Activated CD8-positive, alpha-beta memory T cell treated with anti-CD3 and anti-CD28 coated beads for 48 hours (primary cell): ENCODE data around the gene LKAAEAR1.
"Not testable (repeated sequence)": the region's sequence is repeated elsewhere in the genome, so short reads cannot be mapped to it uniquely, and the experiment has no call there.

ENCODE experiments used
- DNase-seq, 3 experiments: peaks; one replicate each; pipeline ENCODE4 v3.0.0-alpha.2; 2020; ENCODE audit warnings: low read depth in 2 of 3, low spot score in 2 of 3

The LKAAEAR1 gene

GRCh38 chr20:64099086-64099786 lies 15.0 kb upstream of the LKAAEAR1 start:
- no peak for DNase-seq

- DNase-seq, result no peak
Measured at GRCh38 chr20:64098471-64099013, 14.3 kb upstream of the LKAAEAR1 start.

DNA sequence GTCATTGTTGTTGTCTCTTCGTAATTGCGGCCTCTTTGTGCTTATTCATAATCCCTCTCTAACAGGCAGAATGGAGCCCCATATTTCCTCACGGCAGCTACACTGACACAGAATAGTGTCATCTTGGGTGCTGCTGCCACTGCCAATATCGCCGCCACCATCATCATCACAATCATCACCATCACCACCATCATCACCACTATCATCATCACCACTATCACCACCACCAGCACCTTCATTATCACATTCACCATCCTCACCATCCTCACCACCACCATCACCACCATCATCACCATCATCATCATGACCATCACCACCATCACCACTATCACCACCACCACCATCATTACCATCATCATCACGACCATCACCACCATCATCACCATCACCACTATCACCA lies 12.3 kb upstream of the LKAAEAR1 start:
- DNase-seq, result no peak

DNA sequence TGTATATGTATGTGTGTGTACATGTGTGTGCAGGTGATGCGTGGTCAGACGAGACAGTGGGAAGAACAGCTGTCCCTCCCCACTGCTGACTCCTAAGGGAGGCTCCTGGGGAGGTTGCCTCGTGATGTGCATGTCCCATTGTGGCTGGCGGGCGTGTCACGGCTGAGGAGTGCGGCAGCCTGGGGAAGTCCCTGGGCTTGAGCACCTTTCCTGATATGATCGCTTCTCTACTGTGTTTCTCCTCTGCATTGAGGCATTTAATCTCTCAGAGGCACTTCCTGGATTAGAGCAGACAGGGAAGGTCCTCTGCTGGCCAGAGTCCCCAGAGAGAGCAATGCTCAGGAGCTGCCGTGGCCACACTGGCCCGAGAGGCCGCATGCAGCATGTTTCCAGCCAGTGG lies 11.7 kb upstream of the LKAAEAR1 start:
- DNase-seq, result no peak

- DNase-seq, result no peak
Measured at GRCh38 chr20:64095455-64095854, 11.3 kb upstream of the LKAAEAR1 start.

- no peak for DNase-seq
Measured at GRCh38 chr20:64093013-64093503, 8.9 kb upstream of the LKAAEAR1 start.

DNA sequence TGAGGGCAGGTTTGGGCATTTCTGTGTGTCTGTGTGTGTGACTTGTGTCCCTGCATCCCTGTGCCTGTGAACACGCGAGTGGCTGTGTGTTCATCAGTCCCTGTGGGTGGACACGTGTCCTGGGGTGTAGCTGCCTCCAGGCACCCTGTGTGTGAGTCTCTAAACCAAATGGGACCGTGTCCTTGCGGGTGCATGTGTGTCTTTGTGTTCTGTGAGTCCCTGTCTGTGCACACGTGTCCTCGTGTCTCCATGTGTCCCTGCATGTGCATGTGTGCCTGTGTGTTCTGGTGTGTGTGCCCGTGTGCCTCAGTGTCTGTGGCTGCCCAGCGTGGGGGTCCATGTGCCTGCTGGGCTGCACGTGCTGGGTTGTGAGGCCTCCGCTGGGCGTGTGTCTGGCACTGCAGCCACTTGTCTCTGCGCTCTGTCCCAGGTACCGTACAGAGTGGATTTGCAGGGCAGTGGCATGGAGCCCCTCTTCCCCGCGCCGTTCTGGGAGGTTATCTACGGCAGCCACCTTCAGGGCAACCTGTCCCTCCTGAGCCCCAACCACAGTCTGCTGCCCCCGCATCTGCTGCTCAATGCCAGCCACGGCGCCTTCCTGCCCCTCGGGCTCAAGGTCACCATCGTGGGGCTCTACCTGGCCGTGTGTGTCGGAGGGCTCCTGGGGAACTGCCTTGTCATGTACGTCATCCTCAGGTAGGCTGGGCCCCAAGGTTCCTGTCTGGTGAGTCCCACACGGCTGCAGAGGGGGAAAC lies 8.2 kb upstream of the LKAAEAR1 start:
- DNase-seq, result no peak

DNA sequence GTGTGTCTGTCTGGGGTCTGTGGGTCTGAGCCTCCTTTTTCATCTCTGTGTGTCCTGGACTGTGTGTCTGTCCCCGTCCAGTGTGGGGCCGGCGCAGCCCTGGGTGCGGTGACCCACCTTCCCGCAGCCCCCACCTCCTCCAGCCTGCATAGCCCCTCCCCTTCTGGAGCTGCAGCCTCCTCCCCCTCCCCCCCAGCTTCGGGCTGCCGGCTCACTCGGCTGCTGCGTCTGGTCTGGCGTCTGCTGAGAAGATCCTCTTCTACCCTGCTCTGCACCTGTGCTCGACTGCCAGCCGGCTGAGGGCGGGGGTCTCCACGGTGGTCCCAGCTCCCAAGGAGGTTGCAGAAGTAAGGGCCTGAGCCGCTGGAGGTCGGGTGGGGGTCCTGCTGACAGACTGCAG lies 7.6 kb upstream of the LKAAEAR1 start:
- DNase-seq, result no peak

- DNase-seq, result no peak
Measured at GRCh38 chr20:64091340-64091739, 7.1 kb upstream of the LKAAEAR1 start.

DNA sequence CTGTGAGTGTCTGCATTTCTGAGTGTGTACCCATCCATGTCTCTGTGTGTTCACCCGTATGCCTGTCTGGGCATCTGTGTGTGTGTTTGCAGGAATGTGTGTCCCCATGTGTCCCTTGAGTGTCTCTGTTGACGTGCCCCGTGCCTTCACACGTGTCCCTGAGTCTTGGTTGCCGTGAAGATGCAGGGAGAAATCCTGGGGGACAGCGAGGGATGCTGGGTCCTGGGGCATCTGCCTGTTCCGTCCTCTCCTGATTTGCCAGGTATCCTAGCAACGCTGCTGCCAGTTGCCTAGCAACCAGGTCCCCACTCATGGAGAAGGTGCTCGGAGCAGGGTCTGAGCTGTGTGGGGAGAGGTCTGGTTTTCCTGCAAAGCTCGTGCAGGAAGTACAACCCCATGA lies 6.0 kb upstream of the LKAAEAR1 start:
- no peak for DNase-seq

DNA sequence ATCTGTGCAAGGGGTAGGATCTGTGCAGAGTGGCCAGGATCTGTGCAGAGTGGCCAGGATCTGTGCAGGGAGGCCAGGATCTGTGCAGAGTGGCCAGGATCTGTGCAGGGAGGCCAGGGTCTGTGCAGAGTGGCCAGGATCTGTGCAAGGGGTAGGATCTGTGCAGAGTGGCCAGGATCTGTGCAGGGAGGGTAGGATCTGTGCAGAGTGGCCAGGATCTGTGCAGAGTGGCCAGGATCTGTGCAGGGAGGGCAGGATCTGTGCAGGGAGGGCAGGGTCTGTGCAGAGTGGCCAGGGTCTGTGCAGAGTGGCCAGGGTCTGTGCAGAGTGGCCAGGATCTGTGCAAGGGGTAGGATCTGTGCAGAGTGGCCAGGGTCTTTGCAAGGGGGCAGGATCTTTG lies 4.4 kb upstream of the LKAAEAR1 start:
- DNase-seq, result not testable (repeated sequence)

GRCh38 chr20:64087226-64087825 lies 3.1 kb upstream of the LKAAEAR1 start:
- DNase-seq, result not testable (repeated sequence)

GRCh38 chr20:64086801-64087200 lies 2.6 kb upstream of the LKAAEAR1 start:
- DNase-seq, result no peak

DNA sequence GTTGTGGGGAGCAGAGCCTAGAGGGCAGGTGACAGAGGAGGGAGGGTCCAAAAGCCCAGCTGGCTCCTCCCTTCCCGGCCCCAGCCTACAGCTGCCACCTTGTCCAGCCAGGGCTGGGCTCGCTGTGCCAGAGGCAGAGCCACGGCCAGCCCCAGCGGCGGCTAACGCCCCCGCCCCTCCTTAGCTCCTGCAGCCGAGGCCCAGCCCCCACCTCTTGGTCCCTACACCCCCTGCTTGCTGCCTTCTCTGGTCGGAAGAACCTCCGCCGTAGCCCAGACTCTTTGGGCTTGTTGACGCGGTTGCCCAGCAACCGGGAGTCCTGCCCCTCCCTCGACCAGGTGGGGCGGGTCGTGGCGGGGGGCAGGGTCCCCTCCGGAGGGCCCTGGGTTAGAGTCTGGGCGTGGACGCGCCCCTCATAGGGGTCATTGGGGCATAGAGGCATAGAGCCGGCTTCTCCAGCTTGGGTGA lies 521 bp upstream of the LKAAEAR1 start:
- DNase-seq, result no peak

- peak in 1 of 3 experiments; percentile 36 for DNase-seq
Measured at GRCh38 chr20:64083378-64083803, 807 bp downstream of the LKAAEAR1 start.

DNA sequence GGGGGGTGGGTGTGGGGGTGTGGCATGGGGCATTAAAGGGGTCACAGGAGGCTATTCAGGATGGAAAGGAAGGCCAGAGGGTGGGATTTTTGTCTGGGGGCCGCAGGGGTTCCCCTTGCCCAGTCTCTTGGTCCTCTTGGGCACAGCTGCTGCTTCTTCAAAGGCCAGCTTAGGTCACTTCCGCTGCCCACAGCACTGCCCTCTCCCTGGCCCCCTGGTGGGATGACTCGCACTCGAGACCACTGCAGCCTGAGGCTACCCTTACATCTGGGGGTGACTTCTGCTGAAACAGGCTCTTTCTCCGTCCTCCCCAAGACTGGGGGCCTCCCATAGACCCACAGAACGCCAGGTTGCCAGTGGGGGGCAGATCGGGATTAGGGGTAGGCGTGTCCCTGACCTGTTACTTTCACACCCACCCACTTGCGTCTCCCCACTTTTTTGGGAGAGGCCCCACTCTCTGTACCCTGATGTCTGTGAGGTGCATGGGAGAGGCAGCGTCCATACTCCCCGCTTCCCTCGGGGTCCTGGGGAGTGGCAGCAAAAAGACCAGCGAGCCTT lies 1.3 kb downstream of the LKAAEAR1 start:
- no peak for DNase-seq

DNA sequence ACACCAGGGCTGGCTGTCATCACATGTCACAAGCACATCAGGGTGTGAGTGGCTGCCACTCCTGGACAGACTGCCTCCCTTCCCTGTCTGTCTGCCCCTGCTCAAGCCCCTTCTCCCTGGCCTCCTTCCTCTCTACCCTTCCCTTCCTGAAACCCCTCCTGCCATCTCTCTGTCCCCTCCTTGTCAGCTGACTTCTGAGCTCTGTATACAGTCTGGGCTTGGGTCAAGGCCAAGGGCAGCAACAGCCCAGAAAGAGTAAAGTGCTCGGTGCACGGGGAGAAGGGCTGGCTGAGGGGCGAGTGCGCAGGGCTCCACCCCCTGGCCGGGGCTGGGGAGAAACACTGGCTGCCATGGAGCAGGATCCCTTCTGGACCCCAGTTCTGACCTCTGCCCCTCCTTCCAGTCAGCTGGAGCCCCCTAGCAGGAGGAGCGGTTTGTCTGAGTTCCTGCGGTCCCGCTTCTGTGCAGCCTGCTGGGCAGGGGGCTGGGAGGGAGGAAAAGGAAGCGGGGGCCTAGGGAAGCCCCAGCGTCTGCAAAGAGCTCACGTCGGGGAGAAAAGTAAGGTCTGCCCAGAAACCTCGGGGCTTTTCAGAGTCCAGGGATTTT lies 2.0 kb downstream of the LKAAEAR1 start:
- DNase-seq, result no peak

DNA sequence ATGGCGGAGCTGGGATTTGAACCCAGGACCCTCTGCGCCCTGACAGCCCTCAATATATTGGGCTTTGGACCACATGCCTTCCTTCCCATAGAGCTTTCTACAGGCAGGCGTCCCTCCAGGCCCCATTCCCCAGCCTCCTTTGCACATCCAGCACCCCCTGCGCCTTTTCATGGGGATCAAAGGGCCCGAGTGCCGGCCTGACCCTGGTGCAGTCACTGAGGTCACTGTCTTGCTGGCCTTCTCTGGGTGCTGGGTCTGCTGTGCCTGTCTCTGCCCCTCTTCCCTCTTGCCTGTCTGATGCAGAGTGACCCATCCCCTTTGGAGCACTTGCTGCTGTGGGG lies 2.6 kb downstream of the LKAAEAR1 start:
- no peak for DNase-seq

DNA sequence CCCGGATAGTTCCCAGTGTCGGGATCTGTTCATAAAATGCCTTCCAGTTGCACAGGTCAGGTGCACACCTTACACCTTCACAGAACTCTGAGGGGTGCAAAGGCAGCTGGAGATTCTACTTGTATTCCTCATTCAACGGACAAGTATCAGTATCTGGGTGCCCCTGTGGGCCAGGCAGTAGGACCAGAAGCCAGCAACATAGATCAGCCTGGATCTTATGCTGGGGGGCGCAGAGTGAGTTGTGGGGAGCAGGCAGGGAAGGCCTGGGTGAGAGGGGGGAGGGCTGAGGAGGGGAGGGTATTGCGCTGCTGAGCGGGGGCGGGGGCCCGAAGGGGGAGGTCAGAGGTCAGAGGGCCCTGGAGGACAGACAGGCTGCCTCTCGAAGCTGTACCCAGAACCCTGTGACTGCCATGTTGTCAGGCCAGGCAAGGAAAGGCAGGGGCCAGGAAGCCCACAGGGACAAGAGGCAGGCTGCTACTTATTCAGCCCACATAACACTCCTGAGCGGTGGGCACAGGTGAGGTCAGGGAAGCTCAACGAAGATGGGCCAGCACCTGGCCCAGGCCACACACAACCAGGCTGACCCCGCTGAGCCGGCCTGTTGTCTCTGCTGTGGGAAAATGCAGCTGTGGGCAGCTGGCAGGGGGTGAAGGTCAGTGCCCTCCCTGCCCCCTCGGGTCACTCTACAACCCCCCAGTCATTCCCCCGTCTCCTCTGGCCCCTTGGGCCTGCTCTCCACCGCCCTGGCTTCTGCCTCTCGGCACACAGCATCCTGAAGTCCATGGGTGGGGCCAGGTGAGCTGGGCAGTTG lies 3.2 kb downstream of the LKAAEAR1 start:
- DNase-seq, result no peak
